MM.1S (cell line): Measurements from ENCODE around the gene OSR1.

Experiments
- EZH2phosphoT487 ChIP-seq: fragments of 300-600 bp; sonication (generic); IDR thresholded peaks from 2 replicates; pipeline ENCODE4 v1.6.1; 2018; ENCODE audit warnings: antibody characterized with exemption, low read length
- TF ChIP-seq, protein P1 (sequence below): fragments of 300-600 bp; sonication (generic); IDR thresholded peaks from 2 replicates; pipeline ENCODE4 v1.5.1; 2016; ENCODE audit warnings: antibody characterized with exemption, low read length, mixed read lengths

DNA sequence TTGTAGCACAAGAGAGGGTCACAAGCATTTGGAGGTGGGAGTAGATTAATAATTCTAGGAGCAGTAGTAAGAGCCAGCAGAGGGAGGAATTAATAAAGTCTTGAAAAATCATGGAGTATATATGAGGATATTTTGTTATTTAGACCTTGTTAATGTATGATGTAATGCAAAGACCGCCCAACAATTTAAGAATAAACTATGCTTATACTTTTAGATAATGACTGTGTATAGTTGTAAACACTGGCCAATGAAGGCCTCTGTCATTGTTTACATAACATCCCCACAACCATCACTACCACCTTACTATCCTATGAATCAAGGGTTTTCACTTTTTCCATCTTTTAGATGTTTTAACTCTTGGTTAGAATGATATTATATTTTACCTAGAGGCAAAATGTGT, 37.6 kb downstream of the OSR1 start:
- TF ChIP-seq, protein P1, sequence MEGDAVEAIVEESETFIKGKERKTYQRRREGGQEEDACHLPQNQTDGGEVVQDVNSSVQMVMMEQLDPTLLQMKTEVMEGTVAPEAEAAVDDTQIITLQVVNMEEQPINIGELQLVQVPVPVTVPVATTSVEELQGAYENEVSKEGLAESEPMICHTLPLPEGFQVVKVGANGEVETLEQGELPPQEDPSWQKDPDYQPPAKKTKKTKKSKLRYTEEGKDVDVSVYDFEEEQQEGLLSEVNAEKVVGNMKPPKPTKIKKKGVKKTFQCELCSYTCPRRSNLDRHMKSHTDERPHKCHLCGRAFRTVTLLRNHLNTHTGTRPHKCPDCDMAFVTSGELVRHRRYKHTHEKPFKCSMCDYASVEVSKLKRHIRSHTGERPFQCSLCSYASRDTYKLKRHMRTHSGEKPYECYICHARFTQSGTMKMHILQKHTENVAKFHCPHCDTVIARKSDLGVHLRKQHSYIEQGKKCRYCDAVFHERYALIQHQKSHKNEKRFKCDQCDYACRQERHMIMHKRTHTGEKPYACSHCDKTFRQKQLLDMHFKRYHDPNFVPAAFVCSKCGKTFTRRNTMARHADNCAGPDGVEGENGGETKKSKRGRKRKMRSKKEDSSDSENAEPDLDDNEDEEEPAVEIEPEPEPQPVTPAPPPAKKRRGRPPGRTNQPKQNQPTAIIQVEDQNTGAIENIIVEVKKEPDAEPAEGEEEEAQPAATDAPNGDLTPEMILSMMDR = no peak
- TF ChIP-seq EZH2phosphoT487 = no peak
